ENCODE measurements around the gene TRIM62.
"Not testable (repeated sequence)": the region's sequence is repeated elsewhere in the genome, so short reads cannot be mapped to it uniquely, and the experiment has no call there.

TRIM62 gene

GRCh38 chr1:33126411-33127000 is 55.3 kb downstream of the TRIM62 start:
- no peaks in the 10 kb centered on the region for H3K9me3 ChIP-seq (replicated peaks; ENCODE audit: low read length)
- H3K27me3 ChIP-seq (ENCODE audit: control insufficient read depth, insufficient read depth, low read length): no peaks in the 10 kb centered on the region
- H3K9ac ChIP-seq (ENCODE audit: low read depth, low read length): peak overlapping the region; percentile 92
- no peaks in the 10 kb centered on the region for H3K36me3 ChIP-seq (ENCODE audit: insufficient read depth, low read length)
- H3K4me3 ChIP-seq (ENCODE audit: low read length): peak overlapping the region; percentile 80
- H3K4me1 ChIP-seq (ENCODE audit: control insufficient read depth, insufficient read depth, low read length): peaks cover 16% of the 10 kb centered on the region
- peak overlapping the region; percentile 85 for H3K4me2 ChIP-seq (ENCODE audit: low read length)

- not testable (repeated sequence) for H3K36me3 ChIP-seq (ENCODE audit: insufficient read depth, low read length); H3K4me1 ChIP-seq (ENCODE audit: control insufficient read depth, insufficient read depth, low read length); H3K27me3 ChIP-seq (ENCODE audit: control insufficient read depth, insufficient read depth, low read length); H3K4me3 ChIP-seq (ENCODE audit: low read length); H3K9me3 ChIP-seq (replicated peaks; ENCODE audit: low read length); H3K9ac ChIP-seq (ENCODE audit: low read depth, low read length); H3K4me2 ChIP-seq (ENCODE audit: low read length)
Observed at GRCh38 chr1:33124647-33125046, 57.2 kb downstream of the TRIM62 start.

GRCh38 chr1:33123266-33123665 is 58.6 kb downstream of the TRIM62 start:
- no peaks in the 10 kb centered on the region for H3K36me3 ChIP-seq (ENCODE audit: insufficient read depth, low read length)
- H3K4me3 ChIP-seq (ENCODE audit: low read length): no peak overlapping the region
- no peaks in the 10 kb centered on the region for H3K27me3 ChIP-seq (ENCODE audit: control insufficient read depth, insufficient read depth, low read length)
- H3K9ac ChIP-seq (ENCODE audit: low read depth, low read length): no peak overlapping the region
- peaks cover 6% of the 10 kb centered on the region for H3K4me1 ChIP-seq (ENCODE audit: control insufficient read depth, insufficient read depth, low read length)
- H3K9me3 ChIP-seq (replicated peaks; ENCODE audit: low read length): no peaks in the 10 kb centered on the region
- no peak overlapping the region for H3K4me2 ChIP-seq (ENCODE audit: low read length)

- Histone ChIP-seq H3K9ac (ENCODE audit: low read depth, low read length) (no peak overlapping the region), H3K4me2 (ENCODE audit: low read length) (no peak overlapping the region)
Observed at GRCh38 chr1:33122483-33123178, 59.2 kb downstream of the TRIM62 start.

GRCh38 chr1:33121728-33122127 is 60.1 kb downstream of the TRIM62 start:
- Histone ChIP-seq H3K4me3 (ENCODE audit: low read length) (no peak overlapping the region), H3K4me2 (ENCODE audit: low read length) (no peak overlapping the region), H3K9me3 (replicated peaks; ENCODE audit: low read length) (no peaks in the 10 kb centered on the region), H3K4me1 (ENCODE audit: control insufficient read depth, insufficient read depth, low read length) (peaks cover 6% of the 10 kb centered on the region), H3K36me3 (ENCODE audit: insufficient read depth, low read length) (no peaks in the 10 kb centered on the region), H3K27me3 (ENCODE audit: control insufficient read depth, insufficient read depth, low read length) (no peaks in the 10 kb centered on the region), H3K9ac (ENCODE audit: low read depth, low read length) (no peak overlapping the region)

More at GRCh38 chr1:33122483-33123178, 59.2 kb downstream of the TRIM62 start:
- Histone ChIP-seq H3K4me3 (ENCODE audit: low read length) (no peak overlapping the region), H3K27me3 (ENCODE audit: control insufficient read depth, insufficient read depth, low read length) (no peaks in the 10 kb centered on the region), H3K9me3 (replicated peaks; ENCODE audit: low read length) (no peaks in the 10 kb centered on the region), H3K36me3 (ENCODE audit: insufficient read depth, low read length) (no peaks in the 10 kb centered on the region), H3K4me1 (ENCODE audit: control insufficient read depth, insufficient read depth, low read length) (peaks cover 6% of the 10 kb centered on the region)

- Histone ChIP-seq H3K4me1 (ENCODE audit: control insufficient read depth, insufficient read depth, low read length) (no peaks in the 10 kb centered on the region), H3K9me3 (replicated peaks; ENCODE audit: low read length) (no peaks in the 10 kb centered on the region), H3K4me2 (ENCODE audit: low read length) (no peak overlapping the region), H3K9ac (ENCODE audit: low read depth, low read length) (no peak overlapping the region), H3K36me3 (ENCODE audit: insufficient read depth, low read length) (no peaks in the 10 kb centered on the region), H3K27me3 (ENCODE audit: control insufficient read depth, insufficient read depth, low read length) (no peaks in the 10 kb centered on the region), H3K4me3 (ENCODE audit: low read length) (no peak overlapping the region)
Observed at GRCh38 chr1:33120436-33121231, 61.2 kb downstream of the TRIM62 start.

- Histone ChIP-seq H3K4me2 (ENCODE audit: low read length) (no peak overlapping the region), H3K27me3 (ENCODE audit: control insufficient read depth, insufficient read depth, low read length) (no peaks in the 10 kb centered on the region), H3K9me3 (replicated peaks; ENCODE audit: low read length) (no peaks in the 10 kb centered on the region), H3K4me1 (ENCODE audit: control insufficient read depth, insufficient read depth, low read length) (no peaks in the 10 kb centered on the region), H3K9ac (ENCODE audit: low read depth, low read length) (no peak overlapping the region), H3K36me3 (ENCODE audit: insufficient read depth, low read length) (no peaks in the 10 kb centered on the region), H3K4me3 (ENCODE audit: low read length) (no peak overlapping the region)
Observed at GRCh38 chr1:33119532-33120217, 62.2 kb downstream of the TRIM62 start.

- Histone ChIP-seq H3K9ac (ENCODE audit: low read depth, low read length) (no peak overlapping the region), H3K4me2 (ENCODE audit: low read length) (no peak overlapping the region), H3K36me3 (ENCODE audit: insufficient read depth, low read length) (no peaks in the 10 kb centered on the region), H3K27me3 (ENCODE audit: control insufficient read depth, insufficient read depth, low read length) (no peaks in the 10 kb centered on the region), H3K4me1 (ENCODE audit: control insufficient read depth, insufficient read depth, low read length) (no peaks in the 10 kb centered on the region), H3K9me3 (replicated peaks; ENCODE audit: low read length) (no peaks in the 10 kb centered on the region), H3K4me3 (ENCODE audit: low read length) (no peak overlapping the region)
Observed at GRCh38 chr1:33119050-33119449, 62.8 kb downstream of the TRIM62 start.

GRCh38 chr1:33118274-33118673 is 63.6 kb downstream of the TRIM62 start:
- Histone ChIP-seq H3K4me1 (ENCODE audit: control insufficient read depth, insufficient read depth, low read length) (no peaks in the 10 kb centered on the region), H3K4me3 (ENCODE audit: low read length) (no peak overlapping the region), H3K27me3 (ENCODE audit: control insufficient read depth, insufficient read depth, low read length) (no peaks in the 10 kb centered on the region), H3K36me3 (ENCODE audit: insufficient read depth, low read length) (no peaks in the 10 kb centered on the region), H3K9ac (ENCODE audit: low read depth, low read length) (no peak overlapping the region), H3K4me2 (ENCODE audit: low read length) (no peak overlapping the region), H3K9me3 (replicated peaks; ENCODE audit: low read length) (no peaks in the 10 kb centered on the region)

- no peaks in the 10 kb centered on the region for H3K9me3 ChIP-seq (replicated peaks; ENCODE audit: low read length)
- no peak overlapping the region for H3K9ac ChIP-seq (ENCODE audit: low read depth, low read length)
- H3K36me3 ChIP-seq (ENCODE audit: insufficient read depth, low read length): no peaks in the 10 kb centered on the region
- H3K27me3 ChIP-seq (ENCODE audit: control insufficient read depth, insufficient read depth, low read length): no peaks in the 10 kb centered on the region
- no peaks in the 10 kb centered on the region for H3K4me1 ChIP-seq (ENCODE audit: control insufficient read depth, insufficient read depth, low read length)
- H3K4me2 ChIP-seq (ENCODE audit: low read length): no peak overlapping the region
- no peak overlapping the region for H3K4me3 ChIP-seq (ENCODE audit: low read length)
Observed at GRCh38 chr1:33117440-33118085, 64.3 kb downstream of the TRIM62 start.

GRCh38 chr1:33111965-33112364 is 69.9 kb downstream of the TRIM62 start:
- Histone ChIP-seq H3K4me1 (ENCODE audit: control insufficient read depth, insufficient read depth, low read length) (no peaks in the 10 kb centered on the region), H3K27me3 (ENCODE audit: control insufficient read depth, insufficient read depth, low read length) (no peaks in the 10 kb centered on the region), H3K4me3 (ENCODE audit: low read length) (no peak overlapping the region), H3K36me3 (ENCODE audit: insufficient read depth, low read length) (no peaks in the 10 kb centered on the region), H3K9me3 (replicated peaks; ENCODE audit: low read length) (peaks cover 5% of the 10 kb centered on the region), H3K9ac (ENCODE audit: low read depth, low read length) (no peak overlapping the region), H3K4me2 (ENCODE audit: low read length) (no peak overlapping the region)

Data from skeletal muscle satellite cell (primary cell).